SK-N-SH (cell line): ENCODE results near the gene FHOD3. TPM values are rescaled to one million over a fixed set of nuclear protein-coding genes. Genes with fewer than 3 reads are reported as not detected.

Experiments
- CTCF ChIA-PET: fragments of 300-600, 350-600 bp; formaldehyde crosslinking; extraction: SDS; loops from one replicate; lab custom pipeline; 2021; lab: Yijun Ruan, JAX
- POLR2A ChIA-PET: fragments of 350-600 bp; sonication (Branson Sonifier 250); formaldehyde crosslinking; extraction: SDS; loops from one replicate; lab custom pipeline; 2020; ENCODE audit warnings: antibody characterized with exemption, inconsistent platforms; lab: Yijun Ruan, JAX
- DNase-seq: peaks from one replicate; pipeline ENCODE4 v3.0.0; 2012
- H2AFZ ChIP-seq: fragments of 200-600 bp; sonication (generic); 2 replicates; pipeline ENCODE4 v1.8.1; 2016; ENCODE audit warnings: antibody characterized with exemption, mild to moderate bottlenecking, low read depth
- H3F3A ChIP-seq: fragments of 200-600 bp; sonication (generic); replicated peaks from 2 replicates; pipeline ENCODE3; 2016; ENCODE audit warnings: antibody characterized with exemption, mild to moderate bottlenecking; ENCODE audit not compliant: insufficient read depth
- H3K27ac ChIP-seq, 2 experiments: fragments of 200-500 bp in 1 of 2; fragments of 200-600 bp in 1 of 2; sonication (Bioruptor generic) in 1 of 2; sonication (generic), shearing (Covaris generic) in 1 of 2; 2 replicates each; pipeline versions ENCODE4 v1.5.1 to v1.6.1; 2014 to 2016; ENCODE audit warnings: low read depth in 2 of 2, inconsistent platforms in 1 of 2, low read length in 1 of 2, mild to moderate bottlenecking in 1 of 2, mixed read lengths in 1 of 2
- H3K27me3 ChIP-seq: fragments of 200-600 bp; sonication (generic), shearing (Covaris generic); 2 replicates; pipeline ENCODE4 v1.6.1; 2016; ENCODE audit warnings: mixed run types; ENCODE audit not compliant: insufficient read depth
- H3K36me3 ChIP-seq, 2 experiments: fragments of 200-500 bp in 1 of 2; fragments of 200-600 bp in 1 of 2; sonication (Bioruptor generic) in 1 of 2; sonication (generic) in 1 of 2; replicated peaks in 1 of 2; 2 replicates each; pipeline versions ENCODE3 to v1.5.1; 2014 to 2016; ENCODE audit warnings: low read length in 1 of 2, mild to moderate bottlenecking in 1 of 2; ENCODE audit not compliant: insufficient read depth in 2 of 2, control insufficient read depth in 1 of 2
- H3K4me1 ChIP-seq, 2 experiments: fragments of 200-500 bp in 1 of 2; fragments of 200-600 bp in 1 of 2; sonication (Bioruptor generic) in 1 of 2; sonication (generic), shearing (Covaris generic) in 1 of 2; 2 replicates each; pipeline versions ENCODE4 v1.5.1 to v1.6.1; 2014 to 2016; ENCODE audit warnings: low read depth in 1 of 2, low read length in 1 of 2, mixed run types in 1 of 2; ENCODE audit not compliant: insufficient read depth in 2 of 2, control insufficient read depth in 1 of 2
- H3K4me2 ChIP-seq: fragments of 200-600 bp; sonication (generic), shearing (Covaris generic); 2 replicates; pipeline ENCODE4 v1.6.1; 2017; ENCODE audit warnings: mixed run types
- H3K4me3 ChIP-seq, 2 experiments: fragments of 200-500 bp in 1 of 2; fragments of 200-600 bp in 1 of 2; sonication (Bioruptor generic) in 1 of 2; sonication (generic), shearing (Covaris generic) in 1 of 2; 2 replicates each; pipeline versions ENCODE4 v1.5.1 to v1.8.1; 2014 to 2016; ENCODE audit warnings: low read depth in 2 of 2, inconsistent platforms in 1 of 2, low read length in 1 of 2, mild to moderate bottlenecking in 1 of 2, mixed read lengths in 1 of 2, moderate library complexity in 1 of 2
- H3K79me2 ChIP-seq: fragments of 200-600 bp; sonication (generic); 2 replicates; pipeline ENCODE4 v1.8.1; 2017; ENCODE audit warnings: mild to moderate bottlenecking; ENCODE audit not compliant: insufficient read depth
- H3K9ac ChIP-seq: fragments of 200-600 bp; sonication (generic); 2 replicates; pipeline ENCODE4 v1.6.1; 2017; ENCODE audit warnings: mixed run types
- H3K9me2 ChIP-seq: fragments of 200-600 bp; sonication (generic); 2 replicates; pipeline ENCODE4 v1.6.1; 2017; ENCODE audit warnings: mixed run types
- H3K9me3 ChIP-seq: fragments of 200-600 bp; sonication (generic); 2 replicates; pipeline ENCODE4 v1.6.1; 2017; ENCODE audit warnings: mixed run types, mild to moderate bottlenecking, moderate library complexity
- H4K20me1 ChIP-seq: fragments of 200-600 bp; sonication (generic); 2 replicates; pipeline ENCODE4 v1.6.1; 2017; ENCODE audit warnings: mild to moderate bottlenecking, mixed run types; ENCODE audit not compliant: insufficient read depth
- CTCF ChIP-seq: fragments of 200-600 bp; sonication (generic); IDR thresholded peaks from 2 replicates; pipeline ENCODE4 v1.6.1; 2017; ENCODE audit warnings: antibody characterized with exemption, mild to moderate bottlenecking, moderate library complexity
- ELF1 ChIP-seq: IDR thresholded peaks from 2 replicates; pipeline ENCODE4 v1.4.0; 2012
- FOSL2 ChIP-seq: IDR thresholded peaks from 2 replicates; pipeline ENCODE4 v1.4.0; 2012; ENCODE audit warnings: low read depth, mild to moderate bottlenecking, moderate library complexity, borderline replicate concordance
- FOXJ3 ChIP-seq: sonication (generic); formaldehyde crosslinking; IDR thresholded peaks from 2 replicates; pipeline ENCODE4 v1.5.1; 2020; ENCODE audit warnings: mild to moderate bottlenecking, missing genetic modification reagents
- GATA2 ChIP-seq: sonication (generic); formaldehyde crosslinking; IDR thresholded peaks from 2 replicates; pipeline ENCODE4 v1.5.0; 2020; ENCODE audit warnings: mild to moderate bottlenecking, missing genetic modification reagents
- MXI1 ChIP-seq: IDR thresholded peaks from 2 replicates; pipeline ENCODE4 v1.6.1; 2012; ENCODE audit warnings: mild to moderate bottlenecking, low read depth, low read length, improper control_type of control experiment
- NFIC ChIP-seq: IDR thresholded peaks from 2 replicates; pipeline ENCODE4 v1.4.0; 2012; ENCODE audit warnings: borderline replicate concordance
- NRF1 ChIP-seq: IDR thresholded peaks from 2 replicates; pipeline ENCODE4 v1.6.1; 2012; ENCODE audit warnings: low read depth, mild to moderate bottlenecking, low read length
- POLR2AphosphoS5 ChIP-seq: IDR thresholded peaks from 2 replicates; pipeline ENCODE4 v1.6.1; 2012; ENCODE audit warnings: low read depth, low read length
- RAD21 ChIP-seq: IDR thresholded peaks from 2 replicates; pipeline ENCODE4 v1.6.1; 2012; ENCODE audit warnings: mild to moderate bottlenecking, low read length
- RFX5 ChIP-seq: IDR thresholded peaks from 2 replicates; pipeline ENCODE4 v1.6.1; 2012; ENCODE audit warnings: mild to moderate bottlenecking, improper control_type of control experiment, low read length
- RXRA ChIP-seq: IDR thresholded peaks from 2 replicates; pipeline ENCODE4 v1.4.0; 2012; ENCODE audit warnings: low read depth, mild to moderate bottlenecking, borderline replicate concordance
- TAF1 ChIP-seq: IDR thresholded peaks from 2 replicates; pipeline ENCODE4 v1.6.1; 2012; ENCODE audit warnings: low read depth, mild to moderate bottlenecking, low read length, moderate library complexity, borderline replicate concordance
- TEAD4 ChIP-seq: IDR thresholded peaks from 2 replicates; pipeline ENCODE4 v1.4.0; 2012; ENCODE audit warnings: mild to moderate bottlenecking, borderline replicate concordance; ENCODE audit not compliant: insufficient read depth
- ZBTB33 ChIP-seq: IDR thresholded peaks from 2 replicates; pipeline ENCODE4 v1.4.0; 2012; ENCODE audit warnings: low read depth, borderline replicate concordance
- WGBS: methylation state at CpG from one replicate; pipeline ENCODE4 v1.1.6; 2017; ENCODE audit warnings: low lambda C conversion rate; 5-methylcytosine and 5-hydroxymethylcytosine counted together
- polyA plus RNA-seq, 3 experiments: library from polyadenylated mRNA; depleted of rRNA; stranded (reverse); fragments of >200 nt; gene quantifications; 2 replicates each; pipeline ENCODE4 v1.2.3, GENCODE V29; 2012

FHOD3 gene
- polyA plus RNA-seq, 1 of the 3 experiments (the other 2 are of a cell fraction) = 10.9 TPM

GRCh38 chr18:36811430-36811829, 513.9 kb downstream of the FHOD3 start:
- TF ChIP-seq RAD21 (no peak), GATA2 (CRISPR knock-in tag) (no peak), RXRA (no peak), TAF1 (no peak), NRF1 (no peak), FOXJ3 (no peak)
- H2AFZ ChIP-seq = no peak overlapping the region
- no peaks in the 10 kb centered on the region for H3K27me3 ChIP-seq
- DNase-seq = no peak
- 0 out of 2 replicates have a peak, but pooled peaks cover 3% of the 10 kb centered on the region for H4K20me1 ChIP-seq
- CTCF ChIA-PET = interaction anchor here (1.1 to 3.2 kb wide), 3 partner anchors 18 to 517 kb away, joined by 3 to 17 read pairs (median 11); partner anchors contain the start of genes KIAA1328 and TPGS2
- POLR2A ChIA-PET = no interaction called here
- H3K4me1 ChIP-seq = peaks cover 0 to 4% of the 10 kb centered on the region in 2 experiments; a peak in 3 of 4 replicates
- no peaks in the 10 kb centered on the region for H3K9me2 ChIP-seq
- no peak overlapping the region for H3K27ac ChIP-seq
- H3K79me2 ChIP-seq = peaks cover 6% of the 10 kb centered on the region; the same call in 1 of the 2 replicates
- H3F3A ChIP-seq = peaks cover 13% of the 10 kb centered on the region
- no peak overlapping the region for H3K4me2 ChIP-seq
- no peak overlapping the region for H3K4me3 ChIP-seq
- H3K9ac ChIP-seq = no peak overlapping the region
- H3K9me3 ChIP-seq = no peaks in the 10 kb centered on the region
- WGBS = 88% methylated on average over 3 of the region's 3 CpGs
- peaks cover 20 to 57% of the 10 kb centered on the region in 2 experiments for H3K36me3 ChIP-seq

- Histone ChIP-seq H3K4me1 (peaks cover 0 to 4% of the 10 kb centered on the region in 2 experiments; a peak in 3 of 4 replicates), H3K9me2 (no peaks in the 10 kb centered on the region), H3K9me3 (no peaks in the 10 kb centered on the region), H3K36me3 (peaks cover 19 to 60% of the 10 kb centered on the region in 2 experiments), H2AFZ (no peak overlapping the region), H3K27ac (no peak overlapping the region), H4K20me1 (0 out of 2 replicates have a peak, but pooled peaks cover 3% of the 10 kb centered on the region), H3K4me3 (no peak overlapping the region), H3K79me2 (peaks cover 6% of the 10 kb centered on the region; the same call in 1 of the 2 replicates), H3K4me2 (no peak overlapping the region), H3K9ac (no peak overlapping the region), H3K27me3 (no peaks in the 10 kb centered on the region), H3F3A (peaks cover 13% of the 10 kb centered on the region)
- TF ChIP-seq GATA2 (CRISPR knock-in tag) = no peak
- no peak for TF ChIP-seq MXI1
- TF ChIP-seq POLR2AphosphoS5 = no peak
- TF ChIP-seq ELF1 = no peak
- no peak for TF ChIP-seq FOXJ3
- TF ChIP-seq CTCF = no peak
- no peak for TF ChIP-seq NFIC
- no peak for TF ChIP-seq FOSL2
- TF ChIP-seq TEAD4 = no peak
- no peak for TF ChIP-seq RFX5
- TF ChIP-seq ZBTB33 = no peak
- DNase-seq = no peak
- CTCF ChIA-PET = interaction anchor here (0.7 to 3.2 kb wide), 4 partner anchors 10 to 717 kb away, joined by 3 to 17 read pairs (median 8); partner anchors contain the start of genes KIAA1328 and TPGS2
- POLR2A ChIA-PET = no interaction called here
Measured at GRCh38 chr18:36811955-36812354, 514.4 kb downstream of the FHOD3 start.
